Measurements from ENCODE around the gene ATG7. TPM values are rescaled to one million over a fixed set of nuclear protein-coding genes. Genes with fewer than 3 reads are reported as not detected.

ATG7 gene
- polyA plus RNA-seq, 1 donor (not counting 4 experiments of a cell fraction or from before 2014, with no cell fraction given), result 27.9 TPM

DNA sequence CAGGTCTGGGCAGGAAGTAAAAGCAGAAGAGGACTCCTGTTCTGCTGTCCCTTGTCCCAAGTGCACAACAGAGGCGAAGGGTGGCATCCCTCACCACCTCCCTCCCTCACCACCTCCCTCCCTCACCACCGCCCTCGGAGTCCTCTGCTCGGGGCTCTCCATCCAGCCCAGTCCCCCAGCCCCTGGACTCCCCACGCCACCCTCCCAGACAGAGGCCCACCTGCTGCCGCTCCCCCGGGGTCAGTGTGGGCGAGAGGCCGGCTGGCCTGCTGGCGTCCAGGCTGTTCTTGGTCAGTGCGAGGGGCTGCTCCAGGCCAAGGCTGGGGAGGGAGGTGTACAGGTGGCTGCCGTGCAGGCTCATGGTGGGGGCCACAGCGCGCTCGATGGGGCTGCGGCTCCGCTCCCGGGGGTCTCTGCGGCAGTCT lies 292.4 kb downstream of the ATG7 start:
- Histone ChIP-seq H3K9me3 (ENCODE audit: control insufficient read depth, low read depth, low read length) (no peaks in the 10 kb centered on the region), H3K4me3 (ENCODE audit: control insufficient read depth in 2 of 3, extremely low read depth in 1 of 3, insufficient read depth in 2 of 3, low read depth in 1 of 3, low read length in 3 of 3) (no peak overlapping the region), H3K79me2 (ENCODE audit: control insufficient read depth, insufficient read depth, low read length) (peaks cover 35% of the 10 kb centered on the region), H3K4me2 (ENCODE audit: control insufficient read depth, extremely low read depth, insufficient read depth, low read depth, low read length) (no peak overlapping the region), H3K27me3 (ENCODE audit: control insufficient read depth, extremely low read depth, insufficient read depth, low read length) (no peaks in the 10 kb centered on the region), H3K4me1 (ENCODE audit: control insufficient read depth, extremely low read depth, insufficient read depth, low read length) (peaks cover 37% of the 10 kb centered on the region), H4K20me1 (ENCODE audit: control insufficient read depth, extremely low read depth, insufficient read depth, low read length) (peaks cover 8% of the 10 kb centered on the region), H3K27ac (ENCODE audit: control insufficient read depth, insufficient read depth, low read length) (no peak overlapping the region), H2AFZ (ENCODE audit: control insufficient read depth, low read length) (no peak overlapping the region), H3K9ac (ENCODE audit: control insufficient read depth, extremely low read depth, insufficient read depth, low read length) (no peak overlapping the region), H3K36me3 (ENCODE audit: control insufficient read depth in 2 of 2, extremely low read depth in 1 of 2, insufficient read depth in 2 of 2, low read length in 2 of 2) (peaks cover 9 to 20% of the 10 kb centered on the region in 2 experiments), H3K9me1 (ENCODE audit: control insufficient read depth, extremely low read depth, insufficient read depth, low read length) (no peaks in the 10 kb centered on the region)
- dilution Hi-C loops (cut with MboI; ENCODE audit: extremely low pct_ligation_motif_present, low sequenced_read_pairs), result no loop called here
- no peak for TF ChIP-seq EZH2 (IDR thresholded peaks at IDR 0.05; ENCODE audit: low read length)
- TF ChIP-seq, protein P1, sequence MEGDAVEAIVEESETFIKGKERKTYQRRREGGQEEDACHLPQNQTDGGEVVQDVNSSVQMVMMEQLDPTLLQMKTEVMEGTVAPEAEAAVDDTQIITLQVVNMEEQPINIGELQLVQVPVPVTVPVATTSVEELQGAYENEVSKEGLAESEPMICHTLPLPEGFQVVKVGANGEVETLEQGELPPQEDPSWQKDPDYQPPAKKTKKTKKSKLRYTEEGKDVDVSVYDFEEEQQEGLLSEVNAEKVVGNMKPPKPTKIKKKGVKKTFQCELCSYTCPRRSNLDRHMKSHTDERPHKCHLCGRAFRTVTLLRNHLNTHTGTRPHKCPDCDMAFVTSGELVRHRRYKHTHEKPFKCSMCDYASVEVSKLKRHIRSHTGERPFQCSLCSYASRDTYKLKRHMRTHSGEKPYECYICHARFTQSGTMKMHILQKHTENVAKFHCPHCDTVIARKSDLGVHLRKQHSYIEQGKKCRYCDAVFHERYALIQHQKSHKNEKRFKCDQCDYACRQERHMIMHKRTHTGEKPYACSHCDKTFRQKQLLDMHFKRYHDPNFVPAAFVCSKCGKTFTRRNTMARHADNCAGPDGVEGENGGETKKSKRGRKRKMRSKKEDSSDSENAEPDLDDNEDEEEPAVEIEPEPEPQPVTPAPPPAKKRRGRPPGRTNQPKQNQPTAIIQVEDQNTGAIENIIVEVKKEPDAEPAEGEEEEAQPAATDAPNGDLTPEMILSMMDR (optimal IDR thresholded peaks at IDR 0.05 in 1 of 3, IDR thresholded peaks at IDR 0.05 in 1 of 3, conservative IDR thresholded peaks at IDR 0.05 in 1 of 3; ENCODE audit: extremely low read depth in 1 of 3, insufficient read depth in 2 of 3, low read length in 3 of 3), result no peak
- DNase-seq (ENCODE audit: low read depth, low spot score) (no peak), FAIRE-seq (no peak)

DNA sequence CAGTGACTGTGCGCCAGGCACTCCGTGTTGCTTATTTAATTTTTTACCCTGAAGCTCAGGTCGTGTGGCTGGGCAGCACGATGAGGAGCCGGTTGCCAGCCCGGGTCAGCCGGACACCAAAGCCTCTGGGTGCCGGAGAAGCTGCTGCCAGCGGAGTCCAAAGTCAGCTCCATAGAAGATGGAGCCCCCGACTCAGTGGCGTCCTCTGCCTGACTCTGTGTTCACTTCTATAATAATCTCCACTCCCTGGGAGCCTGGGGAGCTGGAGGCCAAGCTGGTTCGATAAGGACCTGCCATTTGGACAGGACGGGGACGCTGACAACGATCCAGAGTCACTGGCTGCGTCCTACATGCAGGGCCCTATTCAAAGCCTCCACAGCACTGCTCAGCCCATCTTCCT lies 292.9 kb downstream of the ATG7 start:
- no peak overlapping the region for H3K4me3 ChIP-seq (ENCODE audit: control insufficient read depth in 2 of 3, extremely low read depth in 1 of 3, insufficient read depth in 2 of 3, low read depth in 1 of 3, low read length in 3 of 3)
- no peak overlapping the region for H3K4me2 ChIP-seq (ENCODE audit: control insufficient read depth, extremely low read depth, insufficient read depth, low read depth, low read length)
- no peak overlapping the region for H3K9ac ChIP-seq (ENCODE audit: control insufficient read depth, extremely low read depth, insufficient read depth, low read length)
- H3K27me3 ChIP-seq (ENCODE audit: control insufficient read depth, extremely low read depth, insufficient read depth, low read length), result no peaks in the 10 kb centered on the region
- dilution Hi-C loops (cut with MboI; ENCODE audit: extremely low pct_ligation_motif_present, low sequenced_read_pairs), result no loop called here
- H3K27ac ChIP-seq (ENCODE audit: control insufficient read depth, insufficient read depth, low read length), result no peak overlapping the region
- peaks cover 9 to 20% of the 10 kb centered on the region in 2 experiments for H3K36me3 ChIP-seq (ENCODE audit: control insufficient read depth in 2 of 2, extremely low read depth in 1 of 2, insufficient read depth in 2 of 2, low read length in 2 of 2)
- FAIRE-seq, result no peak
- no peaks in the 10 kb centered on the region for H3K9me1 ChIP-seq (ENCODE audit: control insufficient read depth, extremely low read depth, insufficient read depth, low read length)
- H3K79me2 ChIP-seq (ENCODE audit: control insufficient read depth, insufficient read depth, low read length), result peaks cover 38% of the 10 kb centered on the region
- no peaks in the 10 kb centered on the region for H3K9me3 ChIP-seq (ENCODE audit: control insufficient read depth, low read depth, low read length)
- DNase-seq (ENCODE audit: low read depth, low spot score), result no peak
- H3K4me1 ChIP-seq (ENCODE audit: control insufficient read depth, extremely low read depth, insufficient read depth, low read length), result peaks cover 37% of the 10 kb centered on the region
- H2AFZ ChIP-seq (ENCODE audit: control insufficient read depth, low read length), result no peak overlapping the region
- TF ChIP-seq, protein P1 (optimal IDR thresholded peaks at IDR 0.05 in 1 of 3, IDR thresholded peaks at IDR 0.05 in 1 of 3, conservative IDR thresholded peaks at IDR 0.05 in 1 of 3; ENCODE audit: extremely low read depth in 1 of 3, insufficient read depth in 2 of 3, low read length in 3 of 3), result no peak
- TF ChIP-seq EZH2 (IDR thresholded peaks at IDR 0.05; ENCODE audit: low read length), result no peak
- H4K20me1 ChIP-seq (ENCODE audit: control insufficient read depth, extremely low read depth, insufficient read depth, low read length), result peaks cover 8% of the 10 kb centered on the region

All from keratinocyte (primary cell).